ENCODE results near the gene LRRN3. TPM values are rescaled to one million over a fixed set of nuclear protein-coding genes. Genes with fewer than 3 reads are reported as not detected.

The LRRN3 gene
- total and polyA plus RNA-seq, 2 of the 4 experiments (the other 2 are of a cell fraction), result 6.9 to 15.2 TPM

DNA sequence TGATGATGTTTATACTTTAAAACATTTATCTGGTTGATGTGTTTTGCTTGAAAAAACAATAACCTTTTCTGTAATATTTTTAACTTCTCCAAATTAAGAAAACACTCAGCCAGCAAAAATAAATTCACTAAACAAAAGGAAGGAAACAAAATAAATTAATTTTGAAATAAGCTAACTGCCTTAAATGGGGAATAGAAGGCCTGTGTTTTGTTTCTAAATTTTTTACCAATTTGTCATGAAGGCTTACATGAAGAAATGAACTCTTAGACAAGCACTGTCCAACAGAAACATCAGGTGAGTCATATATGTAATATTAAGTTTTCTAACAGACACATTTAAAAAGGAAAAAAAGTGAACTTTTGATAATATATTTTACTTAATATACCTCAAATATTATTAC, 68.5 kb downstream of the LRRN3 start:
- dilution Hi-C loops (cut with HindIII; ENCODE audit: low sequenced_read_pairs, unreplicated experiment), result no loop called here
- CTCF ChIA-PET, result interaction anchor here (0.9 kb wide), 1 partner anchor 12 kb away, joined by 3 read pairs; no protein-coding TSS in a partner anchor

More for the DNA sequence above, 68.5 kb downstream of the LRRN3 start:
- H3K27ac ChIP-seq (ENCODE audit: insufficient read depth, low read length), result peak overlapping the region; percentile 59
- no peak overlapping the region; the same call in 1 of the 2 replicates for H2AK5ac ChIP-seq (ENCODE audit: low read depth, low read length)
- H4K5ac ChIP-seq (ENCODE audit: low read depth, low read length), result no peak overlapping the region; the same call in 1 of the 2 replicates
- no peaks in the 10 kb centered on the region for H3K36me3 ChIP-seq (ENCODE audit: control insufficient read depth, insufficient read depth, low read length)
- in situ Hi-C loops (cut with MboI; ENCODE audit: low sequenced_read_pairs), result no loop called here
- BruUV-seq (replicated peaks), result no TSS peak
- no peaks in the 10 kb centered on the region for H3K9me3 ChIP-seq (ENCODE audit: control insufficient read depth, insufficient read depth, low read length)
- POLR2A ChIA-PET (ENCODE audit: unreplicated experiment), result no interaction called here
- no peaks in the 10 kb centered on the region for H3K27me3 ChIP-seq (ENCODE audit: control insufficient read depth, insufficient read depth, low read length)
- no peak overlapping the region for H2AK9ac ChIP-seq (replicated peaks; ENCODE audit: low read depth, low read length, poor library complexity)
- no peaks in the 10 kb centered on the region for H4K20me1 ChIP-seq (ENCODE audit: insufficient read depth, low read length)
- no peak overlapping the region for H3K56ac ChIP-seq (ENCODE audit: extremely low read depth, insufficient read depth, low read length)
- intact Hi-C loops (cut with micrococcal nuclease), result no loop called here
- H2BK120ac ChIP-seq (ENCODE audit: low read depth, low read length), result peak overlapping the region; percentile 89; the same call in 1 of the 2 replicates
- DNase-seq (peak; percentile 69), ATAC-seq (ENCODE audit: low read depth) (peak; percentile 80)
- H2BK15ac ChIP-seq (ENCODE audit: low read depth, low read length), result peak overlapping the region; percentile 90; the same call in 1 of the 3 replicates
- H2BK5ac ChIP-seq (ENCODE audit: low read depth, low read length, poor library complexity, severe bottlenecking), result peak overlapping the region; percentile 88
- no peak overlapping the region for H3K9ac ChIP-seq (ENCODE audit: low read depth, low read length)
- peak overlapping the region in 1 of 2 experiments; percentile 90; a peak in 1 of 4 replicates for H4K8ac ChIP-seq (ENCODE audit: low read depth in 2 of 2, low read length in 2 of 2)
- no peak overlapping the region for H3K4me2 ChIP-seq (ENCODE audit: low read depth, low read length)
- H3K9me1 ChIP-seq (ENCODE audit: insufficient read depth, low read length), result no peaks in the 10 kb centered on the region
- H3K14ac ChIP-seq (replicated peaks; ENCODE audit: low read depth, low read length), result 0 out of 2 replicates have a peak overlapping the region, but pooled peaks have one; percentile 52
- H3K4me1 ChIP-seq (ENCODE audit: control insufficient read depth, insufficient read depth, low read length), result no peaks in the 10 kb centered on the region
- peak overlapping the region; percentile 83 for H3K4ac ChIP-seq (ENCODE audit: low read depth, low read length)
- H3K4me3 ChIP-seq (ENCODE audit: insufficient read depth, low read depth, low read length), result no peak overlapping the region
- H3K23ac ChIP-seq (ENCODE audit: low read depth, low read length), result no peak overlapping the region
- no peak overlapping the region for H4K91ac ChIP-seq (ENCODE audit: insufficient read depth, low read depth, low read length)
- H3K18ac ChIP-seq (ENCODE audit: low read depth, low read length), result peak overlapping the region; percentile 71; the same call in 1 of the 2 replicates
- H3K79me1 ChIP-seq (ENCODE audit: low read depth in 1 of 2, low read length in 2 of 2), result no peaks in the 10 kb centered on the region
- TF ChIP-seq, protein P1, sequence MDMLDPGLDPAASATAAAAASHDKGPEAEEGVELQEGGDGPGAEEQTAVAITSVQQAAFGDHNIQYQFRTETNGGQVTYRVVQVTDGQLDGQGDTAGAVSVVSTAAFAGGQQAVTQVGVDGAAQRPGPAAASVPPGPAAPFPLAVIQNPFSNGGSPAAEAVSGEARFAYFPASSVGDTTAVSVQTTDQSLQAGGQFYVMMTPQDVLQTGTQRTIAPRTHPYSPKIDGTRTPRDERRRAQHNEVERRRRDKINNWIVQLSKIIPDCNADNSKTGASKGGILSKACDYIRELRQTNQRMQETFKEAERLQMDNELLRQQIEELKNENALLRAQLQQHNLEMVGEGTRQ (IDR thresholded peaks at IDR 0.05; ENCODE audit: low read depth, low read length), result no peak
- TF ChIP-seq RCOR1 (IDR thresholded peaks at IDR 0.05; ENCODE audit: insufficient replicate concordance, low read length), result no peak
- TF ChIP-seq FOS (IDR thresholded peaks at IDR 0.05; ENCODE audit: low read depth, low read length), result 0 out of 2 replicates have a peak, but pooled peaks have one; percentile 15
- peak; percentile 7; the same call in 1 of the 2 replicates for TF ChIP-seq CEBPB (IDR thresholded peaks at IDR 0.05; ENCODE audit: low read depth, low read length)
- no peak for TF ChIP-seq CHD1 (IDR thresholded peaks at IDR 0.05; ENCODE audit: low read depth, low read length)
- 0 out of 2 replicates have a peak overlapping the region, but pooled peaks have one; percentile 62 for H2BK20ac ChIP-seq (ENCODE audit: low read depth, low read length)
- no peak overlapping the region for H2AFZ ChIP-seq (replicated peaks; ENCODE audit: low read length, poor library complexity)
